K562 (cell line): ENCODE results near the gene UGT8. TPM values are rescaled to one million over a fixed set of nuclear protein-coding genes. Genes with fewer than 3 reads are reported as not detected.

ENCODE experiments used
- ATAC-seq: fragments of 200-7000 bp; cut with Tn5 transposase; 3 replicates; pipeline ENCODE4 v1.9.1; 2020; ENCODE audit warnings: moderate library complexity
- BruUV-seq: library from RNA; stranded (reverse); fragments of 400-500 nt; replicated peaks from 2 replicates; lab custom pipeline; 2021; lab: Mats Ljungman, UMichigan
- CTCF ChIA-PET: fragments of 300-600 bp; formaldehyde crosslinking; extraction: SDS; loops from one replicate; lab custom pipeline; 2021; ENCODE audit warnings: low intra/inter-chr PET ratio; lab: Yijun Ruan, JAX
- POLR2A ChIA-PET: fragments of 300-600, 350-650 bp; sonication (Branson Sonifier 250); formaldehyde crosslinking; extraction: SDS; loops from one replicate; lab custom pipeline; 2021; ENCODE audit warnings: antibody characterized with exemption, inconsistent platforms; lab: Yijun Ruan, JAX
- DNase-seq, 4 experiments: peaks; one replicate each; pipeline versions ENCODE4 v3.0.0 to v3.0.0-alpha.2; 2011 to 2018; ENCODE audit warnings: low spot score in 3 of 4, mixed read lengths in 3 of 4; ENCODE audit errors: extremely low read depth in 1 of 4
- FAIRE-seq: peaks from 2 replicates; lab custom pipeline; 2011; peaks lifted over from hg19 to GRCh38; lab: Jason Lieb, UNC
- H2AFZ ChIP-seq: 2 replicates; pipeline ENCODE4 v1.6.0; 2011; ENCODE audit warnings: low read depth, low read length, control low read depth, inconsistent platforms
- H3K27ac ChIP-seq: fragments of 200-600 bp; 3 replicates; pipeline ENCODE4 v1.8.0; 2011; ENCODE audit warnings: low read depth, mild to moderate bottlenecking, control low read depth, inconsistent platforms, low read length, moderate library complexity, mixed read lengths; ENCODE audit errors: extremely low read depth
- H3K27me3 ChIP-seq, 2 experiments: fragments of 300-600 bp in 1 of 2; 2 replicates in 1 of 2; 3 replicates in 1 of 2; pipeline versions ENCODE4 v1.6.0 to v1.8.0; 2011; ENCODE audit warnings: inconsistent platforms in 2 of 2, low read length in 2 of 2, mild to moderate bottlenecking in 1 of 2, mixed read lengths in 1 of 2, moderate library complexity in 1 of 2; ENCODE audit not compliant: control insufficient read depth in 2 of 2, insufficient read depth in 2 of 2
- H3K36me3 ChIP-seq: fragments of 300-600 bp; 3 replicates; pipeline ENCODE4 v1.8.0; 2011; ENCODE audit warnings: mild to moderate bottlenecking, low read length, inconsistent platforms; ENCODE audit not compliant: control insufficient read depth, insufficient read depth
- H3K4me1 ChIP-seq, 2 experiments: fragments of 200-600 bp in 1 of 2; replicated peaks in 1 of 2; 2 replicates in 1 of 2; 3 replicates in 1 of 2; pipeline versions ENCODE4 v1.5.1 to v1.8.0; 2011; ENCODE audit warnings: inconsistent platforms in 2 of 2, low read length in 2 of 2, mild to moderate bottlenecking in 1 of 2, mixed read lengths in 1 of 2, moderate library complexity in 1 of 2; ENCODE audit not compliant: control insufficient read depth in 2 of 2, insufficient read depth in 2 of 2
- H3K4me2 ChIP-seq: 2 replicates; pipeline ENCODE4 v1.6.1; 2011; ENCODE audit warnings: low read length, control low read depth, inconsistent platforms, mixed read lengths; ENCODE audit not compliant: insufficient read depth
- H3K4me3 ChIP-seq: fragments of 200-600 bp; sonication (generic), shearing (Covaris generic); 2 replicates; pipeline ENCODE4 v1.5.1; 2016; ENCODE audit warnings: control low read depth, inconsistent platforms
- H3K79me2 ChIP-seq: fragments of 200-600 bp; 3 replicates; pipeline ENCODE4 v1.8.0; 2011; ENCODE audit warnings: low read length, inconsistent platforms; ENCODE audit not compliant: control insufficient read depth, insufficient read depth
- H3K9ac ChIP-seq, 2 experiments: 2 replicates each; pipeline versions ENCODE4 v1.6.0 to v1.6.1; 2011; ENCODE audit warnings: low read depth in 2 of 2, low read length in 2 of 2, control low read depth in 1 of 2, inconsistent platforms in 1 of 2, mild to moderate bottlenecking in 1 of 2, mixed read lengths in 1 of 2; ENCODE audit not compliant: insufficient read depth in 1 of 2
- H3K9me1 ChIP-seq: one replicate; pipeline ENCODE4 v1.6.0; 2011; ENCODE audit warnings: inconsistent platforms, mild to moderate bottlenecking, low read length, moderate library complexity; ENCODE audit not compliant: control insufficient read depth, insufficient read depth
- H3K9me3 ChIP-seq: replicated peaks from 2 replicates; pipeline ENCODE4 v1.5.1; 2011; ENCODE audit warnings: low read depth, low read length, inconsistent platforms; ENCODE audit not compliant: control insufficient read depth, insufficient read depth
- H4K20me1 ChIP-seq: replicated peaks from 2 replicates; pipeline ENCODE4 v1.6.1; 2011; ENCODE audit warnings: low read length, inconsistent platforms, mixed read lengths; ENCODE audit not compliant: control insufficient read depth, insufficient read depth
- ARID2 ChIP-seq: fragments of 450-650 bp; IDR thresholded peaks from 2 replicates; pipeline ENCODE4 v1.6.1; 2017; ENCODE audit warnings: antibody characterized with exemption, mild to moderate bottlenecking
- CBFB ChIP-seq: sonication (generic); formaldehyde crosslinking; IDR thresholded peaks from 2 replicates; pipeline ENCODE4 v1.4.0; 2020; ENCODE audit warnings: mild to moderate bottlenecking, missing genetic modification reagents
- GABPA ChIP-seq: fragments of 200-800 bp; sonication (Bioruptor generic); conservative IDR thresholded peaks from 2 replicates; pipeline ENCODE4 v1.6.1; 2016; ENCODE audit warnings: low read depth, missing genetic modification characterization, missing compliant biosample characterization
- HEY1 ChIP-seq: fragments of 250-450 bp; sonication (Bioruptor Pico); IDR thresholded peaks from 2 replicates; pipeline ENCODE4 v1.5.0; 2020; ENCODE audit warnings: mild to moderate bottlenecking, moderate library complexity, borderline replicate concordance
- MCM3 ChIP-seq: fragments of 450-650 bp; IDR thresholded peaks from 2 replicates; pipeline ENCODE4 v1.6.1; 2016
- MYNN ChIP-seq, 2 experiments: sonication (generic); formaldehyde crosslinking in 1 of 2; IDR thresholded peaks; 2 replicates each; pipeline versions ENCODE4 v1.5.0 to v1.6.1; 2016 to 2020; ENCODE audit warnings: antibody characterized with exemption in 1 of 2, missing genetic modification reagents in 1 of 2
- PCBP1 ChIP-seq: fragments of 200-400 bp; formaldehyde crosslinking; IDR thresholded peaks from 2 replicates; pipeline ENCODE4 v1.6.1; 2018; ENCODE audit warnings: mild to moderate bottlenecking, low read depth, low read length; ENCODE audit not compliant: poor library complexity, severe bottlenecking
- POLR2B ChIP-seq: fragments of 450-650 bp; IDR thresholded peaks from 2 replicates; pipeline ENCODE4 v1.6.1; 2018; ENCODE audit warnings: low read depth; ENCODE audit not compliant: partially characterized antibody
- POLR2G ChIP-seq: fragments of 200-400 bp; formaldehyde crosslinking; IDR thresholded peaks from 2 replicates; pipeline ENCODE4 v1.6.1; 2017; ENCODE audit warnings: low read depth, mild to moderate bottlenecking, antibody characterized with exemption, low read length, moderate library complexity
- PRPF4 ChIP-seq: fragments of 200-400 bp; formaldehyde crosslinking; IDR thresholded peaks from one replicate; pipeline ENCODE4 v1.6.1; 2017; ENCODE audit warnings: low read length, low read depth, mild to moderate bottlenecking; ENCODE audit not compliant: insufficient read depth, poor library complexity, severe bottlenecking
- RHOXF2B ChIP-seq: fragments of 250-450 bp; sonication (Bioruptor Pico); conservative IDR thresholded peaks from 2 replicates; pipeline ENCODE4 v1.5.1; 2021
- ZFX ChIP-seq: sonication (generic); formaldehyde crosslinking; IDR thresholded peaks from 2 replicates; pipeline ENCODE4 v1.8.0; 2022; ENCODE audit warnings: mild to moderate bottlenecking, missing genetic modification reagents, moderate library complexity
- WGBS: fragments of 100-300 bp; shearing (Covaris generic); methylation state at CpG from one replicate; pipeline ENCODE4 v1.1.6; 2016; ENCODE audit warnings: low coverage, mixed read lengths; ENCODE audit not compliant: insufficient coverage; ENCODE audit errors: missing lambda C conversion rate; 5-methylcytosine and 5-hydroxymethylcytosine counted together
- in situ Hi-C: fragments of 300-500 bp; cut with MboI; formaldehyde crosslinking; loops from 4 replicates; pipeline ENCODE4 v1.15.0; 2018; ENCODE audit warnings: inconsistent platforms, mixed read lengths
- intact Hi-C: fragments of 100-400 bp; cut with micrococcal nuclease; formaldehyde crosslinking; loops from 2 replicates; pipeline ENCODE4 v1.14.2; 2022
- polyA plus RNA-seq, 8 experiments: library from polyadenylated mRNA; depleted of rRNA in 4 of 8; stranded (reverse) in 5 of 8; unstranded in 3 of 8; fragments of >200 nt; fragmentation: Nextera tagmentation in 2 of 8; fragmentation: Illumina TruSeq in 1 of 8; extraction: Ambion mirVana in 2 of 8; extraction: Trizol in 1 of 8; gene quantifications; 2 replicates each; pipeline versions ENCODE4 v1.2.1 to v1.2.3, GENCODE V29; 2011 to 2014; ENCODE audit warnings: inconsistent platforms in 1 of 8, missing spikeins in 1 of 8
- total RNA-seq, 7 experiments: library from RNA; depleted of rRNA in 6 of 7; stranded (reverse); fragments of >200 nt in 6 of 7; fragmentation: Illumina TruSeq in 2 of 7; extraction: Trizol in 2 of 7; gene quantifications; 2 replicates each; pipeline versions ENCODE4 v1.2.1 to v1.2.3, GENCODE V29; 2011 to 2021; ENCODE audit warnings: low replicate concordance in 1 of 7
- TF ChIP-seq, protein P1 (sequence below): fragments of 450-650 bp; formaldehyde crosslinking; IDR thresholded peaks from 2 replicates; pipeline ENCODE4 v1.4.0; 2020; ENCODE audit warnings: mild to moderate bottlenecking, moderate library complexity
- TF ChIP-seq, protein P2 (sequence below): fragments of 250-450 bp; sonication (Bioruptor Pico); IDR thresholded peaks from 2 replicates; pipeline ENCODE4 v1.5.0; 2021; ENCODE audit warnings: mild to moderate bottlenecking, borderline replicate concordance

Gene UGT8
- total and polyA plus RNA-seq, 9 of the 15 experiments (the other 6 are each of a cell fraction or from before 2014, with no cell fraction given) = 3.0 to 10.7 (median 6.0) TPM

DNA sequence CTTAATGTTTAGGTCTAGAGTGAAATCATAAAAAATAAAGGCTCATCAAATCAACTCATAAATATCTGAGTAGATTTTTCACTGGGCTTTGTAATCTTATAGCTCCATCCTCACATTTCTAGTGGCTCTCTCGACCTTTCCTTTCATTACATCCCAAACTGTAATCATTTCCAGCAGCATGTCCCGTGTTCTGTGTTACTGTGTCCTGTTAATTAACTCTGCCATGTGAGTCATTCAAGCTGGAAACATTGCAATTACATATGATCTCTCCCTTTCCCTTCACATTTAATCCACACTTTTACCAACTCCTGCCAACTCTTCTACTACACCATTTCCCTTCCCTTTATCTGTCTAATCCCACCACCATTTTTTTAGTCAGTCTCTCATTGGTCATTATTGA, 75.5 kb downstream of the UGT8 start:
- no peak for FAIRE-seq
- no peaks in the 10 kb centered on the region for H3K4me1 ChIP-seq
- no peaks in the 10 kb centered on the region for H4K20me1 ChIP-seq
- H3K27ac ChIP-seq = no peak overlapping the region
- H3K4me2 ChIP-seq = no peak overlapping the region
- no peak overlapping the region for H3K4me3 ChIP-seq
- DNase-seq = no peak
- intact Hi-C loops = no loop called here
- H3K27me3 ChIP-seq = no peaks in the 10 kb centered on the region
- no TSS peak for BruUV-seq
- H3K9me1 ChIP-seq = no peaks in the 10 kb centered on the region
- H3K79me2 ChIP-seq = no peaks in the 10 kb centered on the region
- ChIA-PET CTCF (no interaction called here), POLR2A (no interaction called here)
- no peak for ATAC-seq
- in situ Hi-C loops = no loop called here
- no peak overlapping the region for H3K9ac ChIP-seq
- WGBS = 13% methylated on average over 2 of the region's 2 CpGs
- no peaks in the 10 kb centered on the region for H3K36me3 ChIP-seq
- H3K9me3 ChIP-seq = no peaks in the 10 kb centered on the region
- H2AFZ ChIP-seq = no peak overlapping the region
- TF ChIP-seq, protein P1, sequence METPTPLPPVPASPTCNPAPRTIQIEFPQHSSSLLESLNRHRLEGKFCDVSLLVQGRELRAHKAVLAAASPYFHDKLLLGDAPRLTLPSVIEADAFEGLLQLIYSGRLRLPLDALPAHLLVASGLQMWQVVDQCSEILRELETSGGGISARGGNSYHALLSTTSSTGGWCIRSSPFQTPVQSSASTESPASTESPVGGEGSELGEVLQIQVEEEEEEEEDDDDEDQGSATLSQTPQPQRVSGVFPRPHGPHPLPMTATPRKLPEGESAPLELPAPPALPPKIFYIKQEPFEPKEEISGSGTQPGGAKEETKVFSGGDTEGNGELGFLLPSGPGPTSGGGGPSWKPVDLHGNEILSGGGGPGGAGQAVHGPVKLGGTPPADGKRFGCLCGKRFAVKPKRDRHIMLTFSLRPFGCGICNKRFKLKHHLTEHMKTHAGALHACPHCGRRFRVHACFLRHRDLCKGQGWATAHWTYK (CRISPR knock-in tag) = no peak
- no peak for TF ChIP-seq GABPA
- no peak for TF ChIP-seq ARID2
- TF ChIP-seq POLR2G = no peak
- TF ChIP-seq HEY1 (CRISPR knock-in tag) = no peak
- no peak for TF ChIP-seq PRPF4
- no peak for TF ChIP-seq RHOXF2B (CRISPR knock-in tag)
- TF ChIP-seq MCM3 = no peak
- TF ChIP-seq CBFB (CRISPR knock-in tag) = no peak
- no peak for TF ChIP-seq PCBP1
- TF ChIP-seq ZFX = no peak
- TF ChIP-seq POLR2B = no peak
- TF ChIP-seq, protein P2, sequence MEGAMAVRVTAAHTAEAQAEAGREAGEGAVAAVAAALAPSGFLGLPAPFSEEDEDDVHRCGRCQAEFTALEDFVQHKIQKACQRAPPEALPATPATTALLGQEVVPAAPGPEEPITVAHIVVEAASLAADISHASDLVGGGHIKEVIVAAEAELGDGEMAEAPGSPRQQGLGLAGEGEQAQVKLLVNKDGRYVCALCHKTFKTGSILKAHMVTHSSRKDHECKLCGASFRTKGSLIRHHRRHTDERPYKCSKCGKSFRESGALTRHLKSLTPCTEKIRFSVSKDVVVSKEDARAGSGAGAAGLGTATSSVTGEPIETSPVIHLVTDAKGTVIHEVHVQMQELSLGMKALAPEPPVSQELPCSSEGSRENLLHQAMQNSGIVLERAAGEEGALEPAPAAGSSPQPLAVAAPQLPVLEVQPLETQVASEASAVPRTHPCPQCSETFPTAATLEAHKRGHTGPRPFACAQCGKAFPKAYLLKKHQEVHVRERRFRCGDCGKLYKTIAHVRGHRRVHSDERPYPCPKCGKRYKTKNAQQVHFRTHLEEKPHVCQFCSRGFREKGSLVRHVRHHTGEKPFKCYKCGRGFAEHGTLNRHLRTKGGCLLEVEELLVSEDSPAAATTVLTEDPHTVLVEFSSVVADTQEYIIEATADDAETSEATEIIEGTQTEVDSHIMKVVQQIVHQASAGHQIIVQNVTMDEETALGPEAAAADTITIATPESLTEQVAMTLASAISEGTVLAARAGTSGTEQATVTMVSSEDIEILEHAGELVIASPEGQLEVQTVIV (CRISPR knock-in tag) = no peak
- TF ChIP-seq MYNN (IDR thresholded peaks at IDR 0.05) = no peak
- TF ChIP-seq MYNN (CRISPR knock-in tag; IDR thresholded peaks at IDR 0.05) = no peak
